Endodermal cell (in vitro differentiated cells): Measurements from ENCODE around the gene AGPAT3. TPM values are rescaled to one million over a fixed set of nuclear protein-coding genes. Genes with fewer than 3 reads are reported as not detected.

Experiments
- DNase-seq: peaks from one replicate; pipeline ENCODE4 v3.0.0-alpha.2; 2017
- H3K27ac ChIP-seq: 2 replicates; pipeline ENCODE4 v1.5.1; 2013; ENCODE audit warnings: mild to moderate bottlenecking, low read depth, low read length, moderate library complexity
- H3K27me3 ChIP-seq: 2 replicates; pipeline ENCODE4 v1.6.1; 2013; ENCODE audit warnings: mild to moderate bottlenecking, low read length, moderate library complexity; ENCODE audit not compliant: insufficient read depth, control insufficient read depth, poor library complexity, severe bottlenecking
- H3K36me3 ChIP-seq: 2 replicates; pipeline ENCODE4 v1.7.0; 2013; ENCODE audit warnings: mild to moderate bottlenecking, low read length, moderate library complexity; ENCODE audit not compliant: control insufficient read depth, insufficient read depth
- H3K4me1 ChIP-seq: one replicate; pipeline ENCODE4 v1.7.0; 2013; ENCODE audit warnings: low read length; ENCODE audit not compliant: control insufficient read depth, insufficient read depth
- H3K4me3 ChIP-seq: 2 replicates; pipeline ENCODE4 v1.5.1; 2013; ENCODE audit warnings: mild to moderate bottlenecking, low read length, moderate library complexity
- H3K9ac ChIP-seq: 2 replicates; pipeline ENCODE4 v1.6.1; 2013; ENCODE audit warnings: mild to moderate bottlenecking, low read length, moderate library complexity; ENCODE audit not compliant: poor library complexity, severe bottlenecking; ENCODE audit errors: extremely low read depth
- H3K9me3 ChIP-seq: 2 replicates; pipeline ENCODE4 v1.6.1; 2013; ENCODE audit warnings: mild to moderate bottlenecking, low read length, moderate library complexity; ENCODE audit not compliant: control insufficient read depth
- H3K27ac Mint-ChIP-seq: 2 replicates; pipeline ENCODE4 v1.8.0; 2020; ENCODE audit warnings: mixed read lengths
- H3K27me3 Mint-ChIP-seq: 2 replicates; pipeline ENCODE4 v1.8.0; 2021; ENCODE audit warnings: mild to moderate bottlenecking, mixed read lengths; ENCODE audit not compliant: insufficient read depth
- H3K36me3 Mint-ChIP-seq: 2 replicates; pipeline ENCODE4 v1.8.0; 2020; ENCODE audit warnings: low read depth, mixed read lengths
- H3K4me1 Mint-ChIP-seq: 2 replicates; pipeline ENCODE4 v1.8.0; 2020; ENCODE audit warnings: mixed read lengths
- H3K4me3 Mint-ChIP-seq: 2 replicates; pipeline ENCODE4 v1.8.0; 2020; ENCODE audit warnings: mild to moderate bottlenecking, moderate library complexity, mixed read lengths
- H3K9me3 Mint-ChIP-seq: 2 replicates; pipeline ENCODE4 v1.8.0; 2020; ENCODE audit warnings: mild to moderate bottlenecking, mixed read lengths
- CTCF ChIP-seq: fragments of 200-600 bp; sonication (generic); conservative IDR thresholded peaks from 2 replicates; pipeline ENCODE4 v1.5.0; 2021; ENCODE audit warnings: antibody characterized with exemption, mild to moderate bottlenecking
- WGBS, 2 experiments: methylation state at CpG; one replicate each; pipeline versions ENCODE4 v1.1.5 to v1.1.7; 2013; ENCODE audit warnings: missing lambda C conversion rate in 2 of 2, mixed read lengths in 1 of 2; ENCODE audit not compliant: insufficient coverage in 1 of 2, insufficient read length in 1 of 2; 5-methylcytosine and 5-hydroxymethylcytosine counted together
- total RNA-seq, 2 donors: library from RNA; stranded (reverse); fragmentation: NEBNext Ultra II Directional in 1 of 2; extraction: Animal tissue kit (Norgen Biotek cat#: 25700) in 1 of 2; gene quantifications; 2 replicates in 1 of 2; 3 replicates in 1 of 2; pipeline ENCODE4 v1.2.1, GENCODE V29; 2021

Gene AGPAT3
- total RNA-seq, 2 donors from 2014 or later = 44.0 to 74.4 TPM

GRCh38 chr21:43867948-43868347, 2.9 kb downstream of the AGPAT3 start:
- DNase-seq = no peak
- TF ChIP-seq CTCF = no peak
- no peaks in the 10 kb centered on the region for H3K9me3 Mint-ChIP-seq
- H3K27ac Mint-ChIP-seq = no peak overlapping the region
- Histone ChIP-seq H3K27me3 (no peaks in the 10 kb centered on the region), H3K36me3 (peaks cover 23% of the 10 kb centered on the region), H3K4me1 (peaks cover 5% of the 10 kb centered on the region), H3K9ac (no peak overlapping the region), H3K9me3 (peaks cover 5% of the 10 kb centered on the region), H3K4me3 (no peak overlapping the region), H3K27ac (no peak overlapping the region)
- H3K4me1 Mint-ChIP-seq = peaks cover 27% of the 10 kb centered on the region
- H3K27me3 Mint-ChIP-seq = no peaks in the 10 kb centered on the region
- H3K4me3 Mint-ChIP-seq = no peak overlapping the region
- WGBS, 2 experiments = 94 to 97% methylated on average over 4 to 6 of the region's 6 CpGs
- peaks cover 42% of the 10 kb centered on the region for H3K36me3 Mint-ChIP-seq

- H3K27ac ChIP-seq = no peak overlapping the region
- WGBS, 2 experiments = 97% methylated on average over 5 to 6 of the region's 6 CpGs
- Mint-ChIP-seq H3K27ac (no peak overlapping the region), H3K9me3 (no peaks in the 10 kb centered on the region), H3K4me1 (peaks cover 27% of the 10 kb centered on the region), H3K27me3 (no peaks in the 10 kb centered on the region), H3K36me3 (peaks cover 47% of the 10 kb centered on the region), H3K4me3 (no peak overlapping the region)
- H3K36me3 ChIP-seq = peaks cover 28% of the 10 kb centered on the region
- no peaks in the 10 kb centered on the region for H3K27me3 ChIP-seq
- H3K4me1 ChIP-seq = peaks cover 5% of the 10 kb centered on the region
- DNase-seq = no peak
- H3K9ac ChIP-seq = no peak overlapping the region
- no peak overlapping the region for H3K4me3 ChIP-seq
- no peak for TF ChIP-seq CTCF
- peaks cover 5% of the 10 kb centered on the region for H3K9me3 ChIP-seq
These were observed 3.4 kb downstream of the AGPAT3 start for GRCh38 chr21:43868461-43868860.

DNA sequence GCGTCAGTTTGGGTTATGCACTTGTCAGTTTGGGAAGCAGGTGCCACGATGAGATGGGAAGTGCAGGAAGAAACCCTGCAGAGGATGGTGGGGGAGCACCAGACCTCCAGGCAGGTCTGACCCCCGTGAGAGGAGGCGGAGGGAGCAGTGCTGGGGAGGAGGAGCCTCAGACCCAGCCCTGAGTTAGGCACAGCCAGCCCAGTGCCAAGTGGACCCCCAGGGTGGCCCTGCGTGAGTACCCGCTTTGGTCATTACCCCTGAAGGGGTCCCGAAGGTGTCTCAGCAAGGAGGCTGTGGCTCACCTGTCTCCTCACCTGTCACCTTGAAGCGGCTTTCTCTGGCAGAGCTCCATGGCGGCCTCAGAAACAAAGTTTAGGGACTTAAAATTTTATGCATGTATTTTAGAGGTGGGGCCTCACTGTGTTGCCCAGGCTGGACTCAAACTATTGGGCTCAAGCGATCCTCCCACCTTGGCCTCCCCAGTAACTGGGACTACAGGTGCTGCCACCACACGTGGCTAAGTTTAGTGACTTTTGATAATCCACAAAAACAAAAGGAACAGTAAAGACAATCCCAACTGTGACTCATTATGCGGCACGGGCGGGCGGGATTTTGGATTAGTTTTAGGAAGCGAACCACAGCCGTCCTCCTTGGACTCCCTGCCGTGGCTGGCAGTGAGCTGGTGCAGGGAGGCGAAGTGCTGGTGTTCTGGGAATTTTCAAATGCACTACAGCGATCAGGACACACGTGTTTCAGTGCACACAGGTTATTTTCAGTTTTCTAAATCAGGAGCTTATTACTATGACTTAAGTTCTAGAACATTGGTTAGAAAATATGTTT, 4.7 kb downstream of the AGPAT3 start:
- H3K27ac ChIP-seq = no peak overlapping the region
- H3K9me3 ChIP-seq = peaks cover 13% of the 10 kb centered on the region
- Mint-ChIP-seq H3K4me3 (no peak overlapping the region), H3K27me3 (no peaks in the 10 kb centered on the region), H3K36me3 (peaks cover 57% of the 10 kb centered on the region), H3K27ac (peak overlapping the region; percentile 12), H3K9me3 (no peaks in the 10 kb centered on the region), H3K4me1 (peaks cover 27% of the 10 kb centered on the region)
- 93 to 96% methylated on average over 18 to 21 of the region's 21 CpGs for WGBS, 2 experiments
- no peaks in the 10 kb centered on the region for H3K27me3 ChIP-seq
- H3K4me1 ChIP-seq = peaks cover 5% of the 10 kb centered on the region
- H3K4me3 ChIP-seq = no peak overlapping the region
- no peak for DNase-seq
- H3K36me3 ChIP-seq = peaks cover 40% of the 10 kb centered on the region
- H3K9ac ChIP-seq = no peak overlapping the region
- TF ChIP-seq CTCF = no peak
